ENCODE data around the gene MAP1LC3A.

Gene MAP1LC3A

DNA sequence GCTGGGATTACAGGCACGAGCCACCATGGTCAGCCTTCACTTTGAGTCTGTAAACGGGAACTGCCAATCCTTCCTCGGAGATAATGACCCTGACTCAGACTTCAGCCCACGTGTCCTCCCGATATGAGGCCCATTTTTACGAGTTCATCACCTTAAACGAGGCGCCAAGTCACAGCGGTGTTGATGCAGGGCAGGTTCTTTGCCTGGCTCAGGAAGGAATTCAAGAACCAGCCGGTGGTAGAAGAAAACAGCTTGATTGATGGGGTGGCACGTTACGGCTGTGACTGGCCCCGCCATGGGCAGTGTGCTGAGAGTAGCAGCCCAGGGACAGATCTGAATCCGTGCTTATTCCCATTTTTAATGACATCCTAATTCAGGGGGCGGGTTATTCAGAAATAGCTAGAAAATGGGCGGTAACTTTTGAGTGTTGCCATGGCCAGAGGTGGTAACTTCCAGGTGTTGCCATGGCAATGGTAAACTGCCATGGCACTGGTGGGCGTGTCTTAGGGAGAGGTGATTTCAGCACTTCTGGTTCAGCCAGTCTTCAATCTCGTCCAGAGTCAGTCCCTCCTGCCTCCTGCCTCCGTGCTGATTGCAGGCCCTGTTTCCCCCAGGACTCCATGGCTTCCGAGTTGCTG is 9.1 kb upstream of the MAP1LC3A start:
- H3K9ac ChIP-seq (ENCODE audit: low read length): no peak overlapping the region
- no peak overlapping the region for H3K4me3 ChIP-seq (ENCODE audit: insufficient read depth, low read length, poor library complexity, severe bottlenecking)
- no peak overlapping the region for H3K27ac ChIP-seq (ENCODE audit: low read depth, low read length)
- no peaks in the 10 kb centered on the region for H4K20me1 ChIP-seq (ENCODE audit: low read depth, low read length)
- H3K9me2 ChIP-seq (replicated peaks; ENCODE audit: insufficient read depth, low read length): no peaks in the 10 kb centered on the region
- no peaks in the 10 kb centered on the region for H3K27me3 ChIP-seq (ENCODE audit: low read length)
- no peak overlapping the region for H3K4me2 ChIP-seq (ENCODE audit: low read depth, low read length, poor library complexity, severe bottlenecking)
- H3K79me2 ChIP-seq (ENCODE audit: insufficient read depth, low read length): no peaks in the 10 kb centered on the region
- no peak for TF ChIP-seq EZH2phosphoT487 (conservative IDR thresholded peaks at IDR 0.05; ENCODE audit: low read length)
- TF ChIP-seq, protein P1, sequence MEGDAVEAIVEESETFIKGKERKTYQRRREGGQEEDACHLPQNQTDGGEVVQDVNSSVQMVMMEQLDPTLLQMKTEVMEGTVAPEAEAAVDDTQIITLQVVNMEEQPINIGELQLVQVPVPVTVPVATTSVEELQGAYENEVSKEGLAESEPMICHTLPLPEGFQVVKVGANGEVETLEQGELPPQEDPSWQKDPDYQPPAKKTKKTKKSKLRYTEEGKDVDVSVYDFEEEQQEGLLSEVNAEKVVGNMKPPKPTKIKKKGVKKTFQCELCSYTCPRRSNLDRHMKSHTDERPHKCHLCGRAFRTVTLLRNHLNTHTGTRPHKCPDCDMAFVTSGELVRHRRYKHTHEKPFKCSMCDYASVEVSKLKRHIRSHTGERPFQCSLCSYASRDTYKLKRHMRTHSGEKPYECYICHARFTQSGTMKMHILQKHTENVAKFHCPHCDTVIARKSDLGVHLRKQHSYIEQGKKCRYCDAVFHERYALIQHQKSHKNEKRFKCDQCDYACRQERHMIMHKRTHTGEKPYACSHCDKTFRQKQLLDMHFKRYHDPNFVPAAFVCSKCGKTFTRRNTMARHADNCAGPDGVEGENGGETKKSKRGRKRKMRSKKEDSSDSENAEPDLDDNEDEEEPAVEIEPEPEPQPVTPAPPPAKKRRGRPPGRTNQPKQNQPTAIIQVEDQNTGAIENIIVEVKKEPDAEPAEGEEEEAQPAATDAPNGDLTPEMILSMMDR (IDR thresholded peaks at IDR 0.05; ENCODE audit: insufficient read depth, low read length, poor library complexity, severe bottlenecking): no peak
- H3K9me3 ChIP-seq (ENCODE audit: insufficient read depth, low read length): no peaks in the 10 kb centered on the region
- H3F3A ChIP-seq (ENCODE audit: insufficient read depth): no peaks in the 10 kb centered on the region
- H2AFZ ChIP-seq (ENCODE audit: low read depth, low read length, severe bottlenecking): no peak overlapping the region
- H3K36me3 ChIP-seq (ENCODE audit: low read length): no peaks in the 10 kb centered on the region

DNA sequence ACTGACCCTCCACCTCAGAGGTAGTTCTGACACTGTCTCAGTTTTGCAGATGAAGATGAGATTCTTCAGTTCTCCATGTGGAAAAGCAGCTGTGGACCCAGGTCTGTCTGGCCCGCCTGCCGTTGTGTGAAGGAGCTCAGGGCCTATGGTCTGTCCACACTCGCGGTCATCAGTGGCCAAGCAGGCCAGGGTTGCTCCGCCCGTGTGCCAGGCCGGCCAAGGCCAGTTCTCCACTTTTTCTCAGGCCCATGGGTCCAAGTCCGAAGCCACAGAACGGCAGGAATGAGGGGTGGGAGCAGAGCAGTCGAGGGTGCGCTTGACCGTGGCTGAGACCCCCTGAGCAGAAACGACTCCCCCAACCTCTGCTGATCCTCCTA is 8.6 kb upstream of the MAP1LC3A start:
- no peak overlapping the region for H3K4me3 ChIP-seq (ENCODE audit: insufficient read depth, low read length, poor library complexity, severe bottlenecking)
- H3K4me2 ChIP-seq (ENCODE audit: low read depth, low read length, poor library complexity, severe bottlenecking): no peak overlapping the region
- no peaks in the 10 kb centered on the region for H3K9me3 ChIP-seq (ENCODE audit: insufficient read depth, low read length)
- no peaks in the 10 kb centered on the region for H3K27me3 ChIP-seq (ENCODE audit: low read length)
- H3K79me2 ChIP-seq (ENCODE audit: insufficient read depth, low read length): no peaks in the 10 kb centered on the region
- H3K36me3 ChIP-seq (ENCODE audit: low read length): no peaks in the 10 kb centered on the region
- H2AFZ ChIP-seq (ENCODE audit: low read depth, low read length, severe bottlenecking): no peak overlapping the region
- H3K9ac ChIP-seq (ENCODE audit: low read length): no peak overlapping the region
- no peak for TF ChIP-seq EZH2phosphoT487 (conservative IDR thresholded peaks at IDR 0.05; ENCODE audit: low read length)
- TF ChIP-seq, protein P1 (IDR thresholded peaks at IDR 0.05; ENCODE audit: insufficient read depth, low read length, poor library complexity, severe bottlenecking): no peak
- H3K9me2 ChIP-seq (replicated peaks; ENCODE audit: insufficient read depth, low read length): no peaks in the 10 kb centered on the region
- no peaks in the 10 kb centered on the region for H3F3A ChIP-seq (ENCODE audit: insufficient read depth)
- H4K20me1 ChIP-seq (ENCODE audit: low read depth, low read length): no peaks in the 10 kb centered on the region
- no peak overlapping the region for H3K27ac ChIP-seq (ENCODE audit: low read depth, low read length)

DNA sequence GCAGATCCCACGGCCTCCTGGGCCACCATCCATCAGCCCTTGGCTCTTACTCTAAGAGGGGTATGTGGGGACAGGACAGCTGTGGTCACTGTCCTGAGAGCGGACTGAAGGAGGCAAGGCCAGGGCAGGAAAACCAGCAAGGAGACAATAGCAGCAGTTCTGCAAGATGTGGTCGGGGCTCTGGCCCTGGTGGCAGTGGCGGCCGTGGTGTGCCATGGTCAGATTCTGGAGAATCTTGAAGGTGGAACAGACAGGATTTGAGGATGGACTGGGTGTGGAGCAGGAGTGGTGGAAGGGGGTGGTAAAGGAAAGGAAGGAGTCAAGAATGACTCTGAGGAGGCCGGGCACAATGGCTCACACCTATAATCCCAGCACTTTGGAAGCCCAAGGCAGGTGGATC is 5.9 kb upstream of the MAP1LC3A start:
- H4K20me1 ChIP-seq (ENCODE audit: low read depth, low read length): no peaks in the 10 kb centered on the region
- H3F3A ChIP-seq (ENCODE audit: insufficient read depth): no peaks in the 10 kb centered on the region
- H3K36me3 ChIP-seq (ENCODE audit: low read length): no peaks in the 10 kb centered on the region
- H3K9me2 ChIP-seq (replicated peaks; ENCODE audit: insufficient read depth, low read length): no peaks in the 10 kb centered on the region
- H3K4me2 ChIP-seq (ENCODE audit: low read depth, low read length, poor library complexity, severe bottlenecking): no peak overlapping the region
- H3K9ac ChIP-seq (ENCODE audit: low read length): no peak overlapping the region
- no peaks in the 10 kb centered on the region for H3K9me3 ChIP-seq (ENCODE audit: insufficient read depth, low read length)
- no peak overlapping the region for H3K4me3 ChIP-seq (ENCODE audit: insufficient read depth, low read length, poor library complexity, severe bottlenecking)
- no peak overlapping the region for H2AFZ ChIP-seq (ENCODE audit: low read depth, low read length, severe bottlenecking)
- no peaks in the 10 kb centered on the region for H3K27me3 ChIP-seq (ENCODE audit: low read length)
- no peaks in the 10 kb centered on the region for H3K79me2 ChIP-seq (ENCODE audit: insufficient read depth, low read length)
- H3K27ac ChIP-seq (ENCODE audit: low read depth, low read length): no peak overlapping the region
- TF ChIP-seq, protein P1 (IDR thresholded peaks at IDR 0.05; ENCODE audit: insufficient read depth, low read length, poor library complexity, severe bottlenecking): no peak
- no peak for TF ChIP-seq EZH2phosphoT487 (conservative IDR thresholded peaks at IDR 0.05; ENCODE audit: low read length)

All from SU-DHL-6 (cell line).